Activated T-cell treated with anti-CD3 and anti-CD28 coated beads, Interleukin-2, amount 50 U/mL, for 48 hours (primary cell): ENCODE measurements around the gene LRMDA.

ENCODE experiments used
- DNase-seq, 2 experiments: peaks; one replicate each; pipeline ENCODE4 v3.0.0-alpha.2; 2020

LRMDA gene

DNA sequence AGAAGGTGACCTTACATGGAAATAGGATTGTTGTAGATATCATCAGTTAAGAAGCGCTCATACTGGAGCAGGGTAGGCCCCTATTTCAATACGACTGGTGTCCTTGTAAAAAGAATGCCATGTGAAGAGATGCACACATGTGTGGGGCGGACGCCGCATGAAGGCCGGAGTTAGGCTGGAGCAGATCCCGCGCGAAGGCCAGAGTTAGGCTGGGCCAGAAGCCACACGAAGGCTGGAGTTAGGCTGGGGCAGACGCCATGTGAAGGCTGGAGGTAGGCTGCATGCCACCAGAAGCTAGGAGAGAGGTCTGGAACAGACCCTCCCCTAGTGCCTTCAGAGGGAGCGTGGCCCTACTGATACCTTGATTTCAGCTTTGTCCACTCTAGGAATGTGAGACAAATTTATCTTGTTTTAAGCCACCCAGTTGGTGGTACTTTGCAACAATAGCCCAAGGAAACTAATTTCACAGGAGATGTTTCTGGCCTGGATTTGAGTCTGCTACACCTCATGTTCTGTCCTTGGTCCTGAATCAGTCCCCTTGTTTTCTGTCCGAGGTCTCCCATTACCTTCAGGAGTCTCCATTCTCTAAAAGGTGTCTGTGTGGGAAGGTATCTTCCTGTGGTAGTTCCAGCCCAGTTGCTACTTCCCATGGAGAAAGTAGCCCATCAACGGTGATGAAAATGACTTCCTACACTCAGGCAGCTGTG is 585.8 kb downstream of the LRMDA start:
- DNase-seq, result no peak

DNA sequence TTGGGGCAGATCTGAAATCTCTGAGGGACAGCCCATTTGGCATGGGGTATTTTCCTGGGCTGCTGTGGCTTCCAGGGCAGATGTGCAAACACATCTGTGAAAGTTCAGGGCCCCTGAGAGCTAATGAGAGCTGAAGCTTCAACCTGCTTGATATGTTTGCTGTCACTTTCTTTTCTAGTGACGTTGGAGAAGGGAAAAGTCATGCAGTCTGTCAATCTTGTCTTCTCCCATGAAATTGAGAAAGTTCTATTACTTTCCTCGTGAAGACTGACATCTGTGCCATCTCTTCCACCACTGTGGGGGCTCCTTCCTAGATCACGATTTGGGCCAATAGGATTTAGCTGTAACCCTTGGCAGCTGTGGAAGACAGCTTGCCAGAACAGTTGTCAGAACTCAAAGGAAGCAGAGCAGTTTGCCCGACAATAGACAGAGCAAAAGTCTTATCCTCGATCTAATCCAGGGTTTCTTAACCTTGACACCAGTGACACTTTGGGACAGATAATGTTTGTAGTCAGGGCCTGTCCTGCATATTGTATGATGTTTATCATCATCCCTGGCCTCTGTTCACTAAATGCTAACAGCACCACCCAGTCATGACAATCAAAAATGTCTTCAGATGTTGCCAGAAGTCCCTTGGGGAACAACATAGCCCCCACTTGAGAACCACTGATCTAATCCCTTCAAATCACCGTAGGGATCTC is 586.5 kb downstream of the LRMDA start:
- no peak for DNase-seq

DNA sequence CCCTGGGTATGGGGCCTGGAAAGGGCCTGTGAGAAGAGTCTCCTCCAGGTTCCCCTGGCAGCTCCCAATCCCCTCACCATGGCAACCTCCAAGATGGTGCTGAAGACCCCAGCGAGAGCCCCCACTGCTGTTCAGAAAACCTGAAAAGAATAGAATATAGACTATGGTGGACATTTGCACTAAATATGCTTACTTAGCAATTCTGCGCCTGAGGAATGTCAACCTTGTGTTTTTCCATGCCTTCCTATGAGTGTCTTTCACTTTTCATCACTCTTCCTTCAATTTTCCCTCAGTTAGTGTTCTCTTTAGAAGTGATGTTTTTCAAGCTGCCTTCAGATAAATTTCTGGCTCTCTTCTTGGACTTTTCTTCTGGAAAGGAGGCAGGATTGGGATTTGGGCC is 589.2 kb downstream of the LRMDA start:
- no peak for DNase-seq

DNA sequence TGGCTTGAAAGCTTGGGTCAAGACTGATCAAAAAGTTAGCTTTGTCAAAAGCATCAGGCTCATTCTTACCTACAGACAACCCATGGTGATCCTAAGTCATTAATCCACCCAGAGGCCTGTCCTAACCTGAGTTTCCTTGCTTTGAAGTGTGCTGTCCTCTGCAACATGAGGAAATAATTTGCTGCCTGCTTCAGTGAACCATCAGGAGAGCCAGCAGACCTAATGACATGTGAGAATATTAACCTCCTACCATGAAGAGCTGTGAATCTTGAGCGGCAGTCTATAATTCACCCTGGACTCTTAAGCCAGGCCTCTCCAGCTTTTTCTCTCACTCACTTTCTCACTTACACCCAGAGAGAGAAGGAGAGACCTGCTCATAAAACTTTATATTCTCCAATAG is 590.0 kb downstream of the LRMDA start:
- no peak for DNase-seq

DNA sequence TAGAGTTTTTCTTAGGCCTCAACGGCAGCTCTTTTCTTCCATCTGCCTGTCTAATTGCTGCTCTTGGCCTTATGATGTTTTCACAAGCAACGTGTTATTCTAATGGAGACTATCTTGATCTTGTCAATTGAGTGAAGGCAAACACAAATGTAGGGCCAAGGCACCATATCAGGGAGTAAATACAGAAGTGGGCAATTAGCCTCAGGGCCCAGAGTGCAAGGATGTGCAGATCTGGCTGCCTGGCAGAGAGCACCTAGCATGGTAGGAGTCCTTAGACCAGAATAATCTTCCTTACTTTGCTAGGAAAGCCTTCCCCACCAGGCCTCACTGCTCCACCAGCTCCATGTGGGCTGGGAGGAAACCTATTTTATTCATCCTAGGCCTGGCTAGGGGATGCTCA is 590.9 kb downstream of the LRMDA start:
- no peak for DNase-seq

DNA sequence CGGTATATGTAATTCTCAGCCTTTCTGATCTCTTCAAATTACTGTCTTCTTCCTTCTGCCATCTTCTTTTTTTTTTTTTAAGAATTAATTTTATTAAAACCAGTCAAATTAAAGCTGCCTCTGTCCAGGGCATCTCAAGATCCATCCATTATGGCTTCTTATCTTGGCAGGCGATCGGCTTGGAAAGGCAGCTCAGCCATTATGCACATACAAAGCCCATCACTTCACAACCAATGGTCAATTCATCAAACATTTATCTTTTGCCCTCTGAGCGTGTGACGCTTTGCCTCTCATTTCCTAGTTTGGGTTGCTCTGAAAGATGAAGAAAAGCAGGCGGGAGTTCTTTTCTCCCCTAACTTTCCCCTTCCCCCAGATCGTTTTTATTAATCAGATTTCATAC is 591.6 kb downstream of the LRMDA start:
- no peak for DNase-seq

DNA sequence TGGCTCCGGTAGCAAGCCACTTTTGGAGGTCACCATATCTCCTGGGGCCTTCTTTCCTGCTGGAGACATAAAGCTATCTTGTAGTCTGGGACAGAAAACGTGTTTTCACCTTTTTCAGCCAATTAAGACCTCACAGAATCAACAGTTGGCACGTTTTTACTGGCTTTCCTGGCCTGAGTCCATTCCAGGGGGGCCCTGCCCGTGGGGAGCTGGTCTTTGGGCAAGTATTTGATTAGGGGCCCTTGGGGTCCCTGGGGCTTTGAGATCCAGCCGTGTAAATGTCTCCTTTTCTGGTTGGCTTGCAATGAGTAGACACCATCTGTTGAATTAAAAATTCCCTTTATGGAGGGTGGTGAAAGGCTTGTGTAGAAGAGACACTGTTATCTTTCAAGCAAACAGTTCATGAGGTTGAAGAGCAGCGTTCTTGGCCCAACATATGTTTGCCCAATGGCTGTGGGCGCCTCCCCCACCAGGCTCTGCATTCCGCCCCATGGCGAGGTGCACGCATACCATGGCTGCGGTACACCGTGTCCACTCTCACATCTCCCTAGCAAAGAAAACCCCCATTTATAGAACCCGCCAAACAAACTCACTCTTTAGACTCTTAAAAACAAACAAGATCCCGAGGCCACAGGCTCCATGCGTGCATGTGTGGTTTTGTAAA is 593.2 kb downstream of the LRMDA start:
- DNase-seq, result no peak

DNA sequence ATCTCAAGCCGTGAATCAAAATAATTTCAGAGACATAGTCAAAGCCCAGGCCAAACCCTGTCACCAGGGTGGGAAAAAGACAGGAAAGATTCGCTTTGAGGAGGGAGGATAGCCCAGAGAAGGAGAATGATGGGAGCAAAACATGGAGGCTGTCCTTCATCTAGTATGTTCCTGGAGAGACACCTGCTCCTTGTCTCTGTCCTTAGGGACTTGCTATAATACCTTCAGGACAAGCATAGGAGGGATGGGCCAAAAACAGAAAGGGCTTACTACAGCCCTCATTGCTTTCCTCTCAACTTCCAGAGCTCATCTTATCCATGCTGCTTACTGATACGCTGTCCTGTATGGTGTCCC is 593.7 kb downstream of the LRMDA start:
- no peak for DNase-seq

DNA sequence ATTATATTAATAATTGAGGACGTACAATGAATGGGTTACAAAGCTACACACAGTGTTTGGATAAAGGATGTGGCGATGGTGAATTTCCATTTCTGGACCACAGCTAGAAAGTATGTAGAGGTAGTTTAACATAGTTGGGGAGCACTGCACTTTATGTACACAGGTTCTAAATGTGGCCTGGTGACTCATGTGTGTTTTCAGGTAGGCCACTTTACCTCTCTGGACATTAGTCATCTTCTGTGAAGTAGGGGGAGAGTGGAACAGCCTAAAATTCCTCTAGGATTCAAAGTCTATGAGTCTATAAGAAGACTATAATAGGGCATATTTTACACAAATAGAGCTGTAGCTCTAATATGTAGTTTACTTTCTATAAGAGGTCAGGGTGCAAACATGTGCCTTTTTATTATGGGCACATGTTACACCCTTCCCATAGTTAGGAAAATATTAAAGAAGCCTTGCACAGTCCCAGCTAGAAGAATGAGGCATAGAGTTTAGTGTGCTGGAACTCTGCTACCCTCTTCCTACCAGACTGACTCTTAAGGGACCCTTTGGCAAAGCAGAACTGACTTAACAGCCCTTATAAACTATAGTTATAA is 594.9 kb downstream of the LRMDA start:
- no peak for DNase-seq

DNA sequence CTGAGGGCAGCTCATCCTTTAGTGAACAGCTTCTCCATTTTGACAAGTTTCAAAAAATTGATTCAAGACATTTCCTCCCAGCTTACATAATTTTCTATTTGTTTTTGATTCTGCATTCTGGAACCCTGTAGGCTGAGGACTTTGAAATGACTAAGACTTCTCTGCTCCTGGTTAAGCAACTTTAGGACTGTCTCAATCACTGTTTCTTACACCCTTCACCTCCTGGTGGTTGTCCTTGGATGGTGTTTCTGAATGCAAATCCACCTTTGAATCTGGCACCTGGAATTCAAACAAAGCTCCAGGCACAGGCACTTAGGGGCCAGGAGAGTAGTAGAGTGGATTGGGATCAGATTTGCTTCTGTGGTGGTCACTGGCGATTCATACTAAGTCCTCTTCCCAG is 595.5 kb downstream of the LRMDA start:
- DNase-seq, result no peak

DNA sequence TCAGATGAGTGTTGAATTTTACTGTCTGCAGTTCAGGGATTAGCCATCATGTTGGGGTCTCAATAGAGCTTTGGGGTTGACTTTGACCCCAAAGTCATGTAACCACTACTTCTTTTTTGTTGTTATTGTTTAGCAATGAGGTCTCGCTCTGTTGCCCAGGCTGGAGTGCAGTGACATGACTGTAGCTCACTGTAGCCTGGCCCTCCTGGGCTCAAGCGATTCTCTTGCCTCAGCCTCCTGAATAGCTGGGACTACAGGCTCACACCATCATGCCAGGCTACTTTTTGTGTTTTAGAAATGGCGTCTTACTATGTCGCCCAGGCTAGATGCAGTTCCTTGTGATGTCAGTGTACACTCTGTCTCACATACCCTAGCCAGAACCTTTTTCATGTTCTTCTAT is 598.4 kb downstream of the LRMDA start:
- no peak for DNase-seq

DNA sequence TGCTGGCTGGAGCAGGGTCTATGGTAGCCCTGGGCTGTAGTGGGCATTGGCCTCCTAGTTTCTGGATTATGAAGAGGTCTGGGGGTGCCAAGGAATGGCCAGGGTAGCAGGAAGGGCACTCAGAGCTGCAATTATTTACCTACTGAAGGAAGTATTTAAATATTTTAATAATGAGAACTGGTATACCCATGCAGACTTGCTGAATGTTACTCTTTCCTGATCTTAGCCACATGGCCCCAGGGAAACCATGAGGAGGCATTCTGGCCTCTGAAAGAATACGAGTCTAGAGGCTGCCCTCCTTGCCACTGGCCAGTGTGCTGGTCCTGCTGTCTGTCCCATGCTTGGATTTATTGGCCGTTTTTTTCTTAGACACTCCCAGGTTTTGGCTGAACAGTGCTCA is 599.7 kb downstream of the LRMDA start:
- no peak for DNase-seq

DNA sequence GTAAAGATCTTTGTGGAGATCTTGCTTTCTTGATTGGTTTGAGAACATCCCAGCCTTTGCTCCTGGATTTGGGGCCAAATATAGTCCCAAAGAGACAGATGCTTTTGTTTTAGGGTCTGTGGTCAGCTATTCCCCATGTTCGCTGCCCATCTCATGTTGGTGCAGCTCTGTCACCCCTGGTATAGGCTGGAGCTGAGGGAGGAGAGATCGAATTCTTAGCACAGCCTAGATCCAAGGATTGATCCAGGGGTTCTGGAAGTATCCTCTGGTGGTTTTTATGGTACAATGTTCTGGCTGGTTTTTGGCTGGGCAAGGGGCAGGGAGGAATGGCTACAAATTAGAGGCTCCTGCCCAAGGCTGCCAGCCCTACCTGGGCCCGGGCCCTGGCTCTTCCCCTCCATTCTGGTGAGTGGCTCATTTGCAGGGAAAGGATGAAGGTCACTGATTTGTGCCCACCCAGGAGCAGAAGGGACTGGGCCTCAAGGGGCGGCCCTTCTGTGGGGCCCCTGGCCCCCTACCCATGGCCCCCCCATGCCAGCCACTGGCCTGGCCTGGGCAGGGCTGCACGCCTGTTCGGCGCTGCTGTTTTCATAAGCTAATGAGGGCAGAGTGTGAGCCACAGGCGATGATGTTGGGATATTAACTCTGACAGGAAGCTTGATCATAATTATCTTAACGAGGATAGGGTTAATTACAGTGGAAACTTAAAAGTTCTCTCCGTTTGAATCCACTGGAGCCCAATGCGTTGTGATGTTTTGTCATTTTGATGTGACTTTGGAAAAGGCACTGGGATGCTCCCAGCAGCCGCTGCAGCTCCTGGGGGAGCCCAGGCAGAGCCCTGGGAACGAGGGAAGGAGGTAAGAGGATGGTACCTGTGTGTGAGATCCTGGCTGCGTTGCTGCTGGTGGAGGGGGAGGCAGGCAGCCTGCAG is 600.6 kb downstream of the LRMDA start:
- no peak for DNase-seq

DNA sequence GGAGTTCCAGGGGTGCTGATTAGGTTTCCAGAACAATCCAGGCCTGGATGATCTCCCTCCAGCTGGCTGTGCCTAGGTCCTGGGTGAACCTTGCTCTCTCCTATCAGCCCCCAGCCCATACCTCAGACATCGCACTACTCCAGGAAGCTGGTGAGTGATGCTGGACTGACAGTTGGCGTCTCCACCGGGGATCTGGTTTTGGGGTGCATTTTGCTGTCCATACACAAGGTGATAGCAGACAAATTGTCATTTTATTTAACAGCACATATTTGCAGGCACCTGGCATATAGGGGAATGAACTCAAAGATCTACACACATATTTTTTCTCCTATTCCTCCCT is 601.2 kb downstream of the LRMDA start:
- DNase-seq, result no peak

DNA sequence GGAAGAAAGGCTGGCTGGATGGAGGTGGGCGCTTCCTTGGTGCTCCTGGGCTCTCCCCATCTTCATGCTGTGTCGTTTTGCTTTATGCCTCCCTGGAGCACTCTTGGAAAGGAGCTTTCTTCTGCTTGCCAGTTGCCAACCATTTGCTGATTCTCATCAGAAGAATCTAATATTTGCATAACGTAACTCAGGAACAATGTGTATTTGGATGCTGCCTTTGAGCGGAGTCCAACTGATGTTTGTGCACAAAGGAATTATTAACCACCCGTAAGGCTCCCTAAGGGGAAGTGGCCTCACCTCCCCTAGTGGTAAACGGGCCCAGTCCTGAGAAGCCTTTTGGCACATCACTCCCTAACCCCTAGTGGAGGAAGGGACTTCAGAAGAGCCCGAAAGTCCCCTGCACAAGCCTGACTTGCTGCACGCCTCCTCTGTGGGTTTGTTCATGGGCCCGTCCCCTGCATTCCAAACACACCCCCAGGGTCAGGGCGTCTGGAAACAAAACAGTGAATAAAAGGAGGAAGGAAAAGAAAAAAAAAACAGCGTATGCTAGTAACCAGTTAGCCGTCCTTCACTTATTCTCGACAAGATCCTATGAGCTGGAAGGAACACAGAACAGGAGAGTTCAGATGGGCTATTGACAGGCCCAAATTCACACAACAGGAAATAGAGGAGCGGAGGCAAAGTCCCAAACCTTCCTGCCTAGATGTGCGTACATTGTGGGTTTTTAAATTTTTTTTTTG is 602.2 kb downstream of the LRMDA start:
- DNase-seq, result no peak

DNA sequence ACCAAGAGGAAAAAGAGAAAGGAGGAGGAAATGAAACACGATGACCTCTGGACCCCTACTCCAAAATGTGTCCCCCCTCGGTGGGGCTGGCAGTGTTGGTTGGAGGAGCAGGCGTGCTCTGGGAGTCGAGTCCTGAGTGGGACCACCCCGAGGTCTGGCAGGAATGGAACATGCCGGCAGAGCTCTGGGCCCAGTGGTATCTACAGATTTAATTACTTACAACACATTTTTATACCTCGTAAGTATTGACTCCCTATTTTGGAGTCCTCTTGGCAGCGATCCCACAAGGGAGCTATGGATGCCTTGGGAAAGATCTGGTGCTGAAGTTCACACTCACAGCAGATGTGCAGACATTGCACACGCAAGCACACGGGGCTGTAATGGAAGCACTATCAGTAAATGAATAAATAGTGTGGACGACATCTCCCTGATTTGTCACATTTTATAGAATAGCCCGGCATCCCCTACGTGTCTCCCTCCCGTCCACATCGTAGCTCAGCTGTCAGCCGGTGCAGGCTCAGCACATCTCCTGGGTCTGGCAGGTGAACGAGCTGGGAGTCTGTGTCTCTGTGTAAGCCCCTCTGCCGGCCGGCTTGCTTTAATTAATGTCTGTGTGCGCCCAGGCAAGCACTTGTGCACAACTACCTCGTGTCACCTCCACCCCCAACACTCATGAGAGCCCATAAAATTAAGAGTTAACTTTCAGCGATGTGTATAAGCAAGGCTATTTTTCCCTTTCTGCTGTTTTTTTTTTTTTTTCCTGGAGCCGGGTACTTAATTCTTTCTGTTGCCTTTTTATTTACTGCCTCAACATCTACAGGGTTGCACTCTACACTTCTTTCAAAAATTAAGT is 603.2 kb downstream of the LRMDA start:
- no peak for DNase-seq

DNA sequence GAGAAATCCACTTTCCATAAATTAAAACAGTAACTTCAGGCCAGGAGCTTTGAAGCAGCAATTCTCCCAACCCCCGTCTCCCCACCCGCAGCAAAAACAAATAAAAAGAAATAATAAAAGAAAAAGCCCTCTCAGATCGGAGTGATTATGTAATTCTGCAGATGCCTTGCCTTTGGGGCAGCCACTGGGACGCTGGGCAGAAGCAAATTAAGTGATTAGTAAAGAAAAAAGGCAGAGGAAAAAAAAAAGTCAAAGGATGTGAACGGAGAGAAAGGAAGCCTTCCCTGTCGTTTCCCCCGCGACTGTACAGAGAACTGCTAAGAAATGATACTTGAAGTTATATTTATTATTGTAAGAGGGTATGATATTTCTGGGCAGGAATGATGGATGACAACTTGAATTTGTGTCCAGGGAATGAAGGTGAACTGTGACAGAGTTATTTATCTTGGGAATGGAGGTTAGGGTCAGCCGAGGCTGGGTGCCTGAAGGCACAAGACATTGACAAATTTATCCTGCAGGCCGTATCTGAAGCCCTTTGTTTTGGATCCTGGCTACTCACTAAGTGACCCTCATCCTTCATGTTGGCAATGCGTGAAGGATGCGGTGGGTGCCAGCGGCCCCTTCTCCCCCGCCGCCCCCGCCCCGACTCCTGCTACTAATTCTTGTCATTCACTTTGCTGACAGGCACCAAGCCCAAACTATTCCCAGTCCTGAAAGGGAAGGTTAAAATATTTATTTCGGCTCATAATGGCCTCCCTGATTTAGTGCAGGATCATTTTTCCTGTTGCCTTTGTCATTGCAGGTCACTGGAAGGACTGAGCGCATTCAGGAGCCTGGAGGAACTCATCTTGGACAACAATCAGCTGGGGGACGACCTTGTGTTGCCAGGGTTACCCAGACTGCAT is 604.0 kb downstream of the LRMDA start:
- DNase-seq, result no peak

DNA sequence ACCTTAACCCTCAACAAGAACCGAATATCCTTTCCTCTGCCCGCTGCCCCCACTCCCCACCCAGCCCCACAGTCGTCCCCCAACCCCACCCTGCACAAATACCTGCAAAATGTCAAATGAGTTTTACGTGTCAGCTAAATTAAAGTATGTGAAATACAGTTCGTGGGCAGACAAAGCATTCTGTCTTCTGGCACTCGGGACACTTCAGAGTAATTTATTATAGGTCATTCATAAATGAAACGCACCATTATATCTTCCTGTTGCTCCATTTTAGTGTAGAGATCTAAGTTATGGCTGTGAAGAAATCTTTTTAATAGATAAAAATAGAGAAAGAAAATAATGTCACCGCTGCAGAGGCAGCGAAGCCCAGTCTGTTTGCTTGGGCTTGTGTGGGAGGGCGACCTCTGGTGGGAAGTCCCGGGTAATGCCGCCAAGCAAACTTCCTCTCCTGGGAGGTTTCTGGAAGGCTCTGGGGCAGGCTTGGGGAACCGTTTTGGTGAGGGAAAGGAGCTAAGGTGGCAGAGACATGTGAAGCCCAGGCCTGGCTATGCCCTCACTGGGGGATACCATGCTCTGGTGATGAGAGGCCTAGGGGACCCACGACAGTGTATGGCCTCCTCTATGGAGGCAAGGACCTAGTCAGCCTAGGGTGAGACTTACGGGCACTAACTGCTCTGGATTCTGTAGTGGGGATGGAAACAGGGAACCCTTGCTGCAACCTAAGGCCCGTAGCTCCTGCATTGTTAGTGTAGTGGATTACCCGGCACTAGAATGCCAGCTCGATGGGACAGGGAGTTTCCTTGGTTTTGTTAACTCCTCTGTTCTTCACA is 604.9 kb downstream of the LRMDA start:
- peak; percentile 60 to 66 for DNase-seq

DNA sequence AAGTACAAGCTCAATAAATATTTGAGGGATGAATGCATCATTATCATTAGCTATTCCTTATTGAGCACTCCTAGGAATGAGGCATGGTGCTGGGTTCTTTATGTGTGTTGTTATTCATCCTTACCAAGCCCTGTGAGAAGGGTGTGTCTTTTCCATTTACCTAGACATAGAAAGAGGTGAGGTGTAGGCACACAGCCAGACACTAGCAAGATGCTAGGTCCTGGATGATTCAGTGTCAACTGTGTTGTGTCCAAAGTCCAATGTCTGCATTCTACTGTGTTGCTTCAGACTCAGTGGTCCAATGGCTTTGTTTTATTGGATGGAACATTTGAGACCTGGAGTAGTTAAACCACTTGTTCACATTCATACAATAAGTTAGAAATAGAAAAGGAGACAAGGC is 605.5 kb downstream of the LRMDA start:
- no peak for DNase-seq
